Measurements from ENCODE around the gene DIP2C. TPM values are rescaled to one million over a fixed set of nuclear protein-coding genes. Genes with fewer than 3 reads are reported as not detected.
"Not testable (repeated sequence)": the region's sequence is repeated elsewhere in the genome, so short reads cannot be mapped to it uniquely, and the experiment has no call there.

The DIP2C gene
- total and polyA plus RNA-seq, 3 experiments from 2014 or later, result 0.44 to 1.1 (median 0.55) TPM

GRCh38 chr10:480928-481552 is 208.4 kb downstream of the DIP2C start:
- ChIA-PET CTCF (no interaction called here), POLR2A (no interaction called here)
- no peaks in the 10 kb centered on the region for H3K27me3 ChIP-seq (ENCODE audit: insufficient read depth, low read length, poor library complexity, severe bottlenecking)

GRCh38 chr10:480498-480927 is 209.0 kb downstream of the DIP2C start:
- no peak overlapping the region for H3K4me3 ChIP-seq (ENCODE audit: low read length)
- H3K27me3 Mint-ChIP-seq, result peaks cover 0 to 2% of the 10 kb centered on the region in 2 donors
- peaks cover 18 to 42% (median 27%) of the 10 kb centered on the region in 3 donors for H3K4me1 Mint-ChIP-seq
- peaks cover 0 to 3% (median 2%) of the 10 kb centered on the region in 3 donors for H3K36me3 Mint-ChIP-seq
- ChIA-PET CTCF (no interaction called here), POLR2A (no interaction called here)
- no peak overlapping the region for H3K27ac Mint-ChIP-seq
- H3K36me3 ChIP-seq (ENCODE audit: insufficient read depth, low read length), result no peaks in the 10 kb centered on the region
- no peaks in the 10 kb centered on the region for H3K9me3 ChIP-seq (ENCODE audit: low read length)
- H3K4me1 ChIP-seq (ENCODE audit: insufficient read depth, low read length), result no peaks in the 10 kb centered on the region
- no peaks in the 10 kb centered on the region for H3K27me3 ChIP-seq (ENCODE audit: insufficient read depth, low read length, poor library complexity, severe bottlenecking)
- DNase-seq, result no peak
- no peaks in the 10 kb centered on the region for H3K9me3 Mint-ChIP-seq
- no peak overlapping the region for H3K27ac ChIP-seq (ENCODE audit: low read depth, low read length)
- no peak overlapping the region for H3K4me3 Mint-ChIP-seq

More at GRCh38 chr10:480928-481552, 208.4 kb downstream of the DIP2C start:
- Mint-ChIP-seq H3K9me3 (no peaks in the 10 kb centered on the region), H3K4me3 (no peak overlapping the region), H3K27me3 (peaks cover 0 to 2% of the 10 kb centered on the region in 2 donors), H3K27ac (no peak overlapping the region), H3K4me1 (peaks cover 20 to 47% (median 31%) of the 10 kb centered on the region in 3 donors), H3K36me3 (peaks cover 0 to 3% (median 2%) of the 10 kb centered on the region in 3 donors)
- Histone ChIP-seq H3K4me1 (ENCODE audit: insufficient read depth, low read length) (peaks cover under 1% of the 10 kb centered on the region), H3K4me3 (ENCODE audit: low read length) (no peak overlapping the region), H3K36me3 (ENCODE audit: insufficient read depth, low read length) (no peaks in the 10 kb centered on the region), H3K9me3 (ENCODE audit: low read length) (no peaks in the 10 kb centered on the region), H3K27ac (ENCODE audit: low read depth, low read length) (no peak overlapping the region)
- DNase-seq, result peak in 1 of 5 donors; percentile 43

- H3K4me3 Mint-ChIP-seq; H3K27me3 Mint-ChIP-seq; H3K4me1 ChIP-seq (ENCODE audit: insufficient read depth, low read length); H3K36me3 ChIP-seq (ENCODE audit: insufficient read depth, low read length); H3K9me3 Mint-ChIP-seq; H3K27ac ChIP-seq (ENCODE audit: low read depth, low read length); CTCF ChIA-PET; H3K27me3 ChIP-seq (ENCODE audit: insufficient read depth, low read length, poor library complexity, severe bottlenecking); H3K36me3 Mint-ChIP-seq; H3K4me3 ChIP-seq (ENCODE audit: low read length); H3K9me3 ChIP-seq (ENCODE audit: low read length); POLR2A ChIA-PET: not testable (repeated sequence)
- peaks cover 18 to 38% (median 27%) of the 10 kb centered on the region in 3 donors for H3K4me1 Mint-ChIP-seq
- H3K27ac Mint-ChIP-seq, result peak overlapping the region in 1 of 8 donors; percentile 76
- peak in 1 of 5 donors; percentile 43 for DNase-seq
Measured at GRCh38 chr10:479706-480497, 209.6 kb downstream of the DIP2C start.

- POLR2A ChIA-PET, result no interaction called here
- peaks cover 0 to 3% (median 0%) of the 10 kb centered on the region in 3 donors for H3K36me3 Mint-ChIP-seq
- no peak for DNase-seq
- no peak overlapping the region for H3K27ac ChIP-seq (ENCODE audit: low read depth, low read length)
- peaks cover 14 to 29% (median 19%) of the 10 kb centered on the region in 3 donors for H3K4me1 Mint-ChIP-seq
- no peaks in the 10 kb centered on the region for H3K36me3 ChIP-seq (ENCODE audit: insufficient read depth, low read length)
- H3K27me3 Mint-ChIP-seq, result peaks cover 0 to 7% of the 10 kb centered on the region in 2 donors
- no peak overlapping the region for H3K4me3 ChIP-seq (ENCODE audit: low read length)
- H3K4me1 ChIP-seq (ENCODE audit: insufficient read depth, low read length), result no peaks in the 10 kb centered on the region
- no peak overlapping the region for H3K4me3 Mint-ChIP-seq
- no peaks in the 10 kb centered on the region for H3K9me3 ChIP-seq (ENCODE audit: low read length)
- H3K27ac Mint-ChIP-seq, result peak overlapping the region in 2 of 8 donors; percentile 29 to 30
- H3K27me3 ChIP-seq (ENCODE audit: insufficient read depth, low read length, poor library complexity, severe bottlenecking), result no peaks in the 10 kb centered on the region
- CTCF ChIA-PET, result no interaction called here
- H3K9me3 Mint-ChIP-seq, result no peaks in the 10 kb centered on the region
Measured at GRCh38 chr10:478471-479245, 210.8 kb downstream of the DIP2C start.

- no peaks in the 10 kb centered on the region for H3K9me3 Mint-ChIP-seq
- peak overlapping the region in 4 of 8 donors; percentile 32 to 74 (median 52) for H3K27ac Mint-ChIP-seq
- peaks cover 12 to 22% (median 15%) of the 10 kb centered on the region in 3 donors for H3K4me1 Mint-ChIP-seq
- Histone ChIP-seq H3K27me3 (ENCODE audit: insufficient read depth, low read length, poor library complexity, severe bottlenecking) (no peaks in the 10 kb centered on the region), H3K9me3 (ENCODE audit: low read length) (no peaks in the 10 kb centered on the region), H3K36me3 (ENCODE audit: insufficient read depth, low read length) (no peaks in the 10 kb centered on the region), H3K4me3 (ENCODE audit: low read length) (no peak overlapping the region), H3K27ac (ENCODE audit: low read depth, low read length) (no peak overlapping the region), H3K4me1 (ENCODE audit: insufficient read depth, low read length) (no peaks in the 10 kb centered on the region)
- H3K36me3 Mint-ChIP-seq, result peaks cover 0 to 3% (median 0%) of the 10 kb centered on the region in 3 donors
- no peak overlapping the region for H3K4me3 Mint-ChIP-seq
- no peak for DNase-seq
- H3K27me3 Mint-ChIP-seq, result peaks cover 0 to 7% of the 10 kb centered on the region in 2 donors
- POLR2A ChIA-PET, result no interaction called here
- CTCF ChIA-PET, result no interaction called here
Measured at GRCh38 chr10:477620-478019, 211.8 kb downstream of the DIP2C start.

- peak overlapping the region in 4 of 8 donors; percentile 38 to 92 (median 50) for H3K27ac Mint-ChIP-seq
- H3K27me3 ChIP-seq (ENCODE audit: insufficient read depth, low read length, poor library complexity, severe bottlenecking), result no peaks in the 10 kb centered on the region
- no peak for DNase-seq
- no peak overlapping the region for H3K4me3 ChIP-seq (ENCODE audit: low read length)
- no peaks in the 10 kb centered on the region for H3K9me3 Mint-ChIP-seq
- H3K36me3 ChIP-seq (ENCODE audit: insufficient read depth, low read length), result no peaks in the 10 kb centered on the region
- POLR2A ChIA-PET, result no interaction called here
- H3K4me3 Mint-ChIP-seq, result peak overlapping the region in 1 of 7 donors; percentile 59
- H3K4me1 Mint-ChIP-seq, result peaks cover 12 to 18% (median 17%) of the 10 kb centered on the region in 3 donors
- no peak overlapping the region for H3K27ac ChIP-seq (ENCODE audit: low read depth, low read length)
- H3K9me3 ChIP-seq (ENCODE audit: low read length), result no peaks in the 10 kb centered on the region
- H3K27me3 Mint-ChIP-seq, result peaks cover 0 to 7% of the 10 kb centered on the region in 2 donors
- peaks cover 0 to 3% (median 0%) of the 10 kb centered on the region in 3 donors for H3K36me3 Mint-ChIP-seq
- CTCF ChIA-PET, result interaction anchor here (1.3 kb wide), 1 partner anchor 9 kb away, joined by 3 read pairs; no protein-coding TSS in a partner anchor
- H3K4me1 ChIP-seq (ENCODE audit: insufficient read depth, low read length), result no peaks in the 10 kb centered on the region
Measured at GRCh38 chr10:476455-476780, 213.1 kb downstream of the DIP2C start.

- peaks cover 14 to 20% (median 19%) of the 10 kb centered on the region in 3 donors for H3K4me1 Mint-ChIP-seq
- no peak overlapping the region for H3K27ac ChIP-seq (ENCODE audit: low read depth, low read length)
- DNase-seq, result no peak
- H3K9me3 Mint-ChIP-seq, result no peaks in the 10 kb centered on the region
- peaks cover 0 to 7% of the 10 kb centered on the region in 2 donors for H3K27me3 Mint-ChIP-seq
- peak overlapping the region in 1 of 7 donors; percentile 32 for H3K4me3 Mint-ChIP-seq
- peak overlapping the region in 2 of 8 donors; percentile 56 to 78 for H3K27ac Mint-ChIP-seq
- no peak overlapping the region for H3K4me3 ChIP-seq (ENCODE audit: low read length)
- CTCF ChIA-PET, result interaction anchor here (1.3 kb wide), 1 partner anchor 10 kb away, joined by 3 read pairs; no protein-coding TSS in a partner anchor
- no peaks in the 10 kb centered on the region for H3K36me3 ChIP-seq (ENCODE audit: insufficient read depth, low read length)
- peaks cover 0 to 3% (median 0%) of the 10 kb centered on the region in 3 donors for H3K36me3 Mint-ChIP-seq
- no peaks in the 10 kb centered on the region for H3K27me3 ChIP-seq (ENCODE audit: insufficient read depth, low read length, poor library complexity, severe bottlenecking)
- H3K9me3 ChIP-seq (ENCODE audit: low read length), result no peaks in the 10 kb centered on the region
- POLR2A ChIA-PET, result no interaction called here
- H3K4me1 ChIP-seq (ENCODE audit: insufficient read depth, low read length), result peaks cover 5% of the 10 kb centered on the region
Measured at GRCh38 chr10:475709-476454, 213.6 kb downstream of the DIP2C start.

Measured in CD8-positive, alpha-beta memory T cell (primary cell).